ENCODE data around the gene VMP1.
"Not testable (repeated sequence)": the region's sequence is repeated elsewhere in the genome, so short reads cannot be mapped to it uniquely, and the experiment has no call there.

The VMP1 gene

GRCh38 chr17:59825533-59826322, 118.3 kb downstream of the VMP1 start:
- no peak for DNase-seq (ENCODE audit: extremely low read depth, insufficient read length)
- no peaks in the 10 kb centered on the region for H3K27me3 ChIP-seq (replicated peaks; ENCODE audit: control insufficient read depth, insufficient read depth, low read length)
- no peak for TF ChIP-seq CTCF (IDR thresholded peaks at IDR 0.05; ENCODE audit: insufficient read depth, low read length, poor library complexity, severe bottlenecking)
- H3K4me3 ChIP-seq (replicated peaks; ENCODE audit: low read depth, low read length), result peak overlapping the region; percentile 2; the same call in 1 of the 2 replicates
- H3K36me3 ChIP-seq (ENCODE audit: control insufficient read depth, insufficient read depth, low read length), result no peaks in the 10 kb centered on the region

GRCh38 chr17:59826706-59827453, 119.4 kb downstream of the VMP1 start:
- Histone ChIP-seq H3K4me3 (replicated peaks; ENCODE audit: low read depth, low read length) (peak overlapping the region; percentile 14; the same call in 1 of the 2 replicates), H3K36me3 (ENCODE audit: control insufficient read depth, insufficient read depth, low read length) (no peaks in the 10 kb centered on the region), H3K27me3 (replicated peaks; ENCODE audit: control insufficient read depth, insufficient read depth, low read length) (no peaks in the 10 kb centered on the region)
- TF ChIP-seq CTCF (IDR thresholded peaks at IDR 0.05; ENCODE audit: insufficient read depth, low read length, poor library complexity, severe bottlenecking), result no peak
- DNase-seq (ENCODE audit: extremely low read depth, insufficient read length), result no peak

- TF ChIP-seq CTCF (IDR thresholded peaks at IDR 0.05; ENCODE audit: insufficient read depth, low read length, poor library complexity, severe bottlenecking), result no peak
- peak overlapping the region; percentile 53 for H3K4me3 ChIP-seq (replicated peaks; ENCODE audit: low read depth, low read length)
- H3K27me3 ChIP-seq (replicated peaks; ENCODE audit: control insufficient read depth, insufficient read depth, low read length), result no peaks in the 10 kb centered on the region
- no peak for DNase-seq (ENCODE audit: extremely low read depth, insufficient read length)
- no peaks in the 10 kb centered on the region for H3K36me3 ChIP-seq (ENCODE audit: control insufficient read depth, insufficient read depth, low read length)
These were observed 120.4 kb downstream of the VMP1 start for GRCh38 chr17:59827721-59828477.

GRCh38 chr17:59828478-59828760, 121.0 kb downstream of the VMP1 start:
- peak overlapping the region; percentile 53 for H3K4me3 ChIP-seq (replicated peaks; ENCODE audit: low read depth, low read length)
- TF ChIP-seq CTCF (IDR thresholded peaks at IDR 0.05; ENCODE audit: insufficient read depth, low read length, poor library complexity, severe bottlenecking), result no peak
- H3K36me3 ChIP-seq (ENCODE audit: control insufficient read depth, insufficient read depth, low read length), result no peaks in the 10 kb centered on the region
- no peaks in the 10 kb centered on the region for H3K27me3 ChIP-seq (replicated peaks; ENCODE audit: control insufficient read depth, insufficient read depth, low read length)
- DNase-seq (ENCODE audit: extremely low read depth, insufficient read length), result no peak

- not testable (repeated sequence) for DNase-seq (ENCODE audit: extremely low read depth, insufficient read length); H3K27me3 ChIP-seq (replicated peaks; ENCODE audit: control insufficient read depth, insufficient read depth, low read length); H3K36me3 ChIP-seq (ENCODE audit: control insufficient read depth, insufficient read depth, low read length)
- peak overlapping the region; percentile 53 for H3K4me3 ChIP-seq (replicated peaks; ENCODE audit: low read depth, low read length)
These were observed 121.4 kb downstream of the VMP1 start for GRCh38 chr17:59828819-59829216.
